Stimulated activated CD8-positive, alpha-beta memory T cell treated with anti-CD3 and anti-CD28 coated beads, Interleukin-15, amount 100 ng/mL, for 48 hours (primary cell): ENCODE data around the gene KIF24.
"Not testable (repeated sequence)": the region's sequence is repeated elsewhere in the genome, so short reads cannot be mapped to it uniquely, and the experiment has no call there.

ENCODE experiments used
- DNase-seq, 2 donors: peaks; one replicate each; pipeline ENCODE4 v3.0.0-alpha.2; 2020; ENCODE audit warnings: low read depth in 2 of 2

The KIF24 gene, protein sequence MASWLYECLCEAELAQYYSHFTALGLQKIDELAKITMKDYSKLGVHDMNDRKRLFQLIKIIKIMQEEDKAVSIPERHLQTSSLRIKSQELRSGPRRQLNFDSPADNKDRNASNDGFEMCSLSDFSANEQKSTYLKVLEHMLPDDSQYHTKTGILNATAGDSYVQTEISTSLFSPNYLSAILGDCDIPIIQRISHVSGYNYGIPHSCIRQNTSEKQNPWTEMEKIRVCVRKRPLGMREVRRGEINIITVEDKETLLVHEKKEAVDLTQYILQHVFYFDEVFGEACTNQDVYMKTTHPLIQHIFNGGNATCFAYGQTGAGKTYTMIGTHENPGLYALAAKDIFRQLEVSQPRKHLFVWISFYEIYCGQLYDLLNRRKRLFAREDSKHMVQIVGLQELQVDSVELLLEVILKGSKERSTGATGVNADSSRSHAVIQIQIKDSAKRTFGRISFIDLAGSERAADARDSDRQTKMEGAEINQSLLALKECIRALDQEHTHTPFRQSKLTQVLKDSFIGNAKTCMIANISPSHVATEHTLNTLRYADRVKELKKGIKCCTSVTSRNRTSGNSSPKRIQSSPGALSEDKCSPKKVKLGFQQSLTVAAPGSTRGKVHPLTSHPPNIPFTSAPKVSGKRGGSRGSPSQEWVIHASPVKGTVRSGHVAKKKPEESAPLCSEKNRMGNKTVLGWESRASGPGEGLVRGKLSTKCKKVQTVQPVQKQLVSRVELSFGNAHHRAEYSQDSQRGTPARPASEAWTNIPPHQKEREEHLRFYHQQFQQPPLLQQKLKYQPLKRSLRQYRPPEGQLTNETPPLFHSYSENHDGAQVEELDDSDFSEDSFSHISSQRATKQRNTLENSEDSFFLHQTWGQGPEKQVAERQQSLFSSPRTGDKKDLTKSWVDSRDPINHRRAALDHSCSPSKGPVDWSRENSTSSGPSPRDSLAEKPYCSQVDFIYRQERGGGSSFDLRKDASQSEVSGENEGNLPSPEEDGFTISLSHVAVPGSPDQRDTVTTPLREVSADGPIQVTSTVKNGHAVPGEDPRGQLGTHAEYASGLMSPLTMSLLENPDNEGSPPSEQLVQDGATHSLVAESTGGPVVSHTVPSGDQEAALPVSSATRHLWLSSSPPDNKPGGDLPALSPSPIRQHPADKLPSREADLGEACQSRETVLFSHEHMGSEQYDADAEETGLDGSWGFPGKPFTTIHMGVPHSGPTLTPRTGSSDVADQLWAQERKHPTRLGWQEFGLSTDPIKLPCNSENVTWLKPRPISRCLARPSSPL (N-terminal part only)

DNA sequence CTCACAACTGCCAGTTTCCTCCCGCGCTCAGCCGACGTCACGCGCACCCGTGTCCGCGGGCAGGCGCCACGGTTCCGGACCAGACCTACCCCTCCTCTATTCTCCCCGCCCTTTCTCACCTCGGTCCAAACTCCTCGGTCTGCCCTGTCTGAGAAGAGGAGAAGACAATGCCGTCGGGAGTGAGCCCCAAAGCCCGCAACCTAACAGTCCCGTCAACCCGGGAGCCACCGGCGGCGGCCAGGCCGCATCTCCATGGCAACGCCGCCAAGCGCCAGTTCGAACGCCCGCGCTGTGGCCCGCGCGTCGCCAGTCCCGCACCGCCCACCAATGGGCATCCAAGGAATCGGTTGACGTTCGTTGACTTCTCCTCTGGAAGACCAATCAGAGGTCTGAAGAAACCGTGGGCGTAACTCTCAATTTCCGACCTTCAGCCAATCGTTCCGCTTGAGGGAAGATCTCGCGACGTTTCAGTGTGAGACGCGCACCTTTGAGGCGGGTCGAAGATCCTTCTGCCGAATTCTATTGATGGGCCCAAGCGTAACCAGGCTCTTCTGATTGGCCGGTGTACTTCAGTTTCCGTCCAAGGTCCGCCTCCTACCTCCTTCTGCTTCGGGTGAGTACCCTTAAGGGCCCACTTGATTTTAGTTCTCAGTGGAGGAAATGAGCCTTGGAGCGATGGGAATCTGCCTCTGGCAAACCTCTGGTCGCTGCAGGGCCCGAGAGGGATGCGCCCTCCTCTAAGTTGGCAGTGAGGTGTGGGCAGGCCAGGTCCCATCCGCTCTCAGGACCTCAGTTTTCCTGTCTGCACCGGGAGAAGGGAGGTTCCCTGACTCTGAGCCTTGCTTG is at the start of gene KIF24, which contains the start of gene NUDT2:
TSS of gene KIF24 (minus strand) at position 282 of the 846 bp plus-strand sequence. CDS start 17,922 bp downstream, outside the sequence.
TSS of gene NUDT2 (plus strand) at position 583 of the 846 bp plus-strand sequence. CDS start 9,471 bp downstream, outside the sequence.
- DNase-seq, result peak; percentile 94 to 96

DNA sequence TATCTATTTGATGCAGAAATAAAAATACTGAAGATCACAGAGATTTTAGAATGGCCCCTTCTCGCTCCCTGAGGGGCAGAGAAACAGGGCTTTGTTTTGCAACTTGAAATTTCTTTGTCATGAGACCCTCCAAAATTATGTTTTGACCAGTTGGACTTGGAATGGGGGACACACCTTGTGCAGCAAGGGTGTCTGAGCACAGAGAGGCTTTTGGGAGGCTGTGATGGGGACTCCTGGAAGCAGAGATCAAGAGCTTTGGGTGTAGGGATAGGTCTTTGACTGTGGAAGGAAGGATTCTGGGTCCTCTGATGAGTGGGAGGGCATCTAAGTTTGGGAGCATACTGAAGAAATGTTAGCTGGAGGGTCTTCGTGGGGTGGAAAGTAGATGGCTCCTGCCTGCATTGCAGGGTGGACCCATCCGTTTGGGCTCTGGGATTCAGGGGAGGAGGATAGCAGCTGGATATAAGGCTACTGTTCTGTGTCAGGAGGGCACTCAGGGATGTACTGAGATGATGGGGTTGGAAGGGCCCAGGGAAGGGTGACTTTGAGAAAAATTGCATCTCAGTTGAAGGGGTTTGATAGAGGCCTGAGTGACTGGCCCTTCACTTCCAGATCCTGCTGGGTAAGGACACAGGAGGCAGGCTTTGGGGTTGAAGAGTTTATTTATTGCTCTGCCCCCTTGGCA is 49.5 kb upstream of the KIF24 start:
- no peak for DNase-seq

DNA sequence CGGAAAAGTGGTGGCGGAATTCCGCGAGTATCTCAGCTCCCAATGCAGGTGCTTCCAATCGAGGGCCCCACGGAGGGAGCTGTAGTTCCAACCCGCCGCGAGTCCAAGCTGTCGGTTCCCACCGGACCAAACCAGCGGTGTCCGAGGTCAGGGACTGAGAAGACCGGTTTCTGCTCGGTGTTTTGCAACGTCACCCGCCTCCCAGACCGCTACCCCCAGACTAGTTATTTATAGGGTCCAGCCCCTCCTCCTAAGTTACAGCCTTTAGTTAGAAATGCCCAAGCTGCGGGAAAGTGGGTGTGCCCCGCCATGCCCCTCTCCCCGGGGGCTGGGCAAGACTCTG is 48.3 kb upstream of the KIF24 start:
- DNase-seq, result no peak

DNA sequence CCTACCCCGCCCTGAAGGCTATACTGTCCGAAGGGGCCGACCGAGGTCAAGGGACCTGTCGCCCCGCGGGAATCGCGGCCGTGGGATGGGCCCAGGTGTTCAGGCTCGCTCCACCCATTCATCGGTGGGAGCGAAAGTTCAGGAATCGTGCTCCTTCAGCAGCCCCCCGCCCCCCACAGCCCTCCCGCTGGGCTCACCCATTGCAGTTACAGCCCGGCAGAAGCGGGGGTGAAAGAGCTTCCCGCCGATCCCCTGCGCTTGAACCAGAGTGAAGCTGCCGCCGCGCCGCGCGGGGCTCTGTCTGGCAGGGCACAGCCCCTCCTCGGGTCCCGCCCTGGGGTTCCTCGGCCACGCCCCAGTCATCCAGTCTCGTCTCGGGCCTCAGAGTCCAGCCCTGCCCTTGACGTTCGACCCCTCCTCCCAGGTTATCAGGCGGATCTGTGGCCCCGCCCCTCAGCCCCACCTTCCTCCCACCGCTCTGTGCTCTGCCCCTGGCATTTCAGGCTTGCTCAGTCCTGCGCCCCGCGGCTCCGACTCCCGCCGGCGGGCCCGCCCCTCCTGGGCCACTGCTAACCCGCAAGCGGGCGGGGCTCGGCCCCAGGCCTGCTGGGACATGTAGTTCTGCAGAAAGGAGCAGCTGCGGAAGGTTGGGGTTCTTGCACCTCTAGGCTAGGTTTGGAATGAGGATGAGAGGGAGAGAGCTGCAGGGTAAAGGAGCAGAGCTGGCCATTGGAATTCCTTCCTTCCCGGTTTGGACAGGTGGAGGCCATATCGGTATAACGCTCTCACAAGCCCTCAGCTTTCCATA is 47.7 kb upstream of the KIF24 start, which contains the start of gene MYORG:
TSS of gene MYORG (minus strand) at position 303 of the 808 bp plus-strand sequence. CDS start 3,955 bp downstream, outside the sequence.
- peak; percentile 96 to 98 for DNase-seq

DNA sequence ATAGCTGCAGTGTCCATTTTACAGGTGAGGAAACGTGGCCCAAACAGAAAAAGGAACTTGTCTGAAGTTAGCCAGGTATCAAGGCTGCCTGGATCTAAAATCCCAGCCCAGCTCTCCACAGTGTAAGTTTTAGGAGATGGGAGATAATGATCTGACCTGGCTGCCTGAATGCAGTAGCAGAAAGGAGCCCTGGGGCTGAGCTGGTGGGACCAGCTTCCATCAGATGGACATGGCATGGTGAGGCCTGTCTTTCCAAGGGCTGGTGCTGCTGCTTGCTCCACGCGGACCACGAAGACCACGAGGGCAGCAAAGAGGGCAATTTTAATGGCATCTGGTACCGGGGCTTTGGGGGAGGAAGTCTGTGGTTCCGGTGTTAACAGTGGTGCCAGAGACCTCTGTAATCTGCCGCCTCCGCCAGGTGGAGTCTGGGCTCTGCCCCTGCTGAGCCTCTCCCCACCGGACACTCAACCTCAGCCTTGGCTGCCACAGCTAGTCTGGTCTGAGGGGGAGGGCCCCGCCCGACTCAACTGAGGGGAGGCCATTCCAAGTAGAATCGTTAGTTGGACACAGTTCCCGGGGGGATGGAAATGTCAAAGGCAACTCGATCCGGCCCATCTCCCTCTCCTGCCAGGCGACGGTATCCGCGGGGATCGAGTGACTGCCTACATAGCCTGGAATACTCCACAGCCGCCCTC is 47.0 kb upstream of the KIF24 start:
- no peak for DNase-seq

DNA sequence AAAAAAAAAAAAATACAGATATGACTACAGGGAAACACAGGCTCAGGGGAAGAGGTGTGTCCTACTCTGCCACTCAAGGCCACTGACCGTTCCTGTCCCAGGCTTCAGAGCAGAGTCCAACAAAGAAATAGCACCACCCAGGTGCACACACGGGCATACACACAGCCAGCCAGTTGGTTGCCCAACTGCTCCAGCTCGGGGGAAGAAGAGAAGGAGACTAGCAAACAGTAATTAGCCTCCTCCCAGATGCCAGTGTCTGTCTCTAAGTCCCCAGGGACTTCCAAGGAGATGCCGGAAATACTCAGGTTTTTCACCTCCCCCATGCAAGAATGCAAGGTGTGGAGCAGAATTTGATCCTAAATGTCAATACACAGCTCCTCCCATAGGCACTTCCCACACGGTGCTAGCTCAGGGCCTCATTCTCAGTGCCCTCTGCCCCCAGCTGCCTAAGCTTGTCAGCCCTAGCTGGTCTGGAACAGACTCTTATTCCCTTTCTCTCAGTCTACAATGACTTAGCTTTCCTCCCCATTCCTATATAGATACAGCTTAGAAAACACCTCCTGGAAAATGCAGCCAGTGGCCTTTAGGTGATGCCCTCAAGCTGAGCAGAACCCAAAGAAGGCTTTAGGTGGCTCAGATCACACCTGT is 46.0 kb upstream of the KIF24 start:
- no peak for DNase-seq

DNA sequence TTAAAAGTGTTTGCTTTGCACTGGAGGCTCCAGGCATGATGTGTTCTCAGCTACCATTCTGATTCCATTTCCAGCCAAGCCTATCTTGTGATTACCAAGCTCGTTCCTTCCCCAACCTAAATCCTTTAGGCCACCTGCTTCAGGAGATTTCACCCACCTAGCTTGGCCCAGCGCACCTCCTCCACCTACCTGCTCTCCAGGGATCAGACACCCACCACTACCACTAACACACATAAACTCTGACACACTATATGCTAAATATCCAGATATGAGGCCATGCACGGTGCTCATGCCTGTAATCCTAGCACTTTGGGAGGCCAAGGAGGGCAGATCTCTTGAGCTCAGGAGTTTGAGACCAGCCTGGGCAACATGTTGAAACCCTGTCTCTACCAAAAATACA is 45.3 kb upstream of the KIF24 start:
- DNase-seq, result no peak

DNA sequence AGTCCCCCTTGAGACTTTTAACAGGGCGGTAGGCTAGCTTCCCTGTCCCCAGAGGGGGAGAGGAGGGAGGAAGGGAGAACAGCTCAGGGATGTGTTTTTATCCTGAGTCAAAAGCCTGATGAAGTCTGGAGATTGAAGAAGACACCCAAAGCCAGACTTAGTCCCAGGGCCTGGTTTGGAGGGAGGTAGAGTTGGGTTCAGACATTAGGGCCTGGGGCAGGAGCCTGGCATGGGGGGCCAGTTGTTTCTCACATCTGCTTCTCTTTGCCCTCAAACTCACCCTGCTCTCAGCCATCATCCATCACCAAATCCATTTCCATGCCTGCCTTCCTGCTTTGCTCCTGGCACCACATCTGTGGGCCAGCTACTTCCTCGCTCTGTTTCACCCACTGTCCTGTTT is 44.7 kb upstream of the KIF24 start:
- DNase-seq, result no peak

DNA sequence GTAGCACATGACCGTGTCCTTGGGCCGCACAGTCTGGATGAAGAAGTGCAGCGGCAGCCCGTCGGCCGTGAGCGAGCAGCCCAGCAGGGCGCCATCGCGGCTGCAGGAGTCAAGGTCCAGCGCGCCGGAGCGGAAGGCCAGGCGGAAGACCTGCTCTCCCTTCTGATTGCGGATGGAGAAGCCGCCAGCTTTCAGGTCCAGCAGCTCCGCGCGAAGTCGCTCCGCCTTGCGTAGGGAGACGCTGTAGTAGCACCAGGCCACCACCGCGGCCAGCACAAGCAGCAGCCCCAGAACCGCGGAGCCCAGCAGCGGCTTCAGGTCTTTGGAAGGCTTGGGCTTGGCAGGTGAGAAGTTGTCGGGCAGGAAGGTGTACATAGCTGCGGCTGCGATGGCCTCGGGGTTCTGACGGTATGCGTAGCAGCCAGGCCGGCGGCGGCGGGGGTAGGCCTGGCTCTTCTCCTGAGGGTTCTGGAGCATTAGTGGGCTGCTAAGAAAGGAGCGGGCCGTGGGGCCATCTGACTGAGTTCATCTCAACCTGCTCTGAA is 43.5 kb upstream of the KIF24 start:
- no peak for DNase-seq

DNA sequence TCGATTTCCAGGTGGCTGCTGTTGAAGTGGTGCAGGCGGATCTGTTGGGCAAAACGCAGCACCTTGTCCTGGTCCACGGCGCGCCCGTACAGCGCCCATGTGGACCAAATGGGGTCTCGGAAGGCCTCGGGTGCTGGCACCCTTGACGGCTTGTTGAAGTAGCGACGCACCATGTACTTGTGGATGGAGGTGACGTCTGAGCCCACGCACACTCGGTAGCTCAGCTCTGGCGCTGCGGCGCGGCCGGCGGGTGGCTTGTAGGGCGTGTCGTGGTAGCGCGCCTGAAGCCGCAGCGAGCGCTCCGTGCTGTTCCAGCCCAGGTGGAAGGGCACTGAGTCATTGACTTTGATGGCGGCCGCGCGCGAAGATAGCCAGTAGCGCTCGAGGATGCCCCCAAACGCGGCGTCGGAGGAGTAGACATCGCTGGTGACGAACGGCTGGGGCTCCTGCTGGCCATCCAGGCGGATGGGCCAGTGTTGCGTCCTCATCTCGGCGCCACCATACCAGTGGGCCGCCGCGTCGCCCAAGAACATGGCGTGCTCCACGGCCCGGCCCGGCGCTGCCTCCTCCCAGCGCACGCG is 42.9 kb upstream of the KIF24 start:
- DNase-seq, result no peak

DNA sequence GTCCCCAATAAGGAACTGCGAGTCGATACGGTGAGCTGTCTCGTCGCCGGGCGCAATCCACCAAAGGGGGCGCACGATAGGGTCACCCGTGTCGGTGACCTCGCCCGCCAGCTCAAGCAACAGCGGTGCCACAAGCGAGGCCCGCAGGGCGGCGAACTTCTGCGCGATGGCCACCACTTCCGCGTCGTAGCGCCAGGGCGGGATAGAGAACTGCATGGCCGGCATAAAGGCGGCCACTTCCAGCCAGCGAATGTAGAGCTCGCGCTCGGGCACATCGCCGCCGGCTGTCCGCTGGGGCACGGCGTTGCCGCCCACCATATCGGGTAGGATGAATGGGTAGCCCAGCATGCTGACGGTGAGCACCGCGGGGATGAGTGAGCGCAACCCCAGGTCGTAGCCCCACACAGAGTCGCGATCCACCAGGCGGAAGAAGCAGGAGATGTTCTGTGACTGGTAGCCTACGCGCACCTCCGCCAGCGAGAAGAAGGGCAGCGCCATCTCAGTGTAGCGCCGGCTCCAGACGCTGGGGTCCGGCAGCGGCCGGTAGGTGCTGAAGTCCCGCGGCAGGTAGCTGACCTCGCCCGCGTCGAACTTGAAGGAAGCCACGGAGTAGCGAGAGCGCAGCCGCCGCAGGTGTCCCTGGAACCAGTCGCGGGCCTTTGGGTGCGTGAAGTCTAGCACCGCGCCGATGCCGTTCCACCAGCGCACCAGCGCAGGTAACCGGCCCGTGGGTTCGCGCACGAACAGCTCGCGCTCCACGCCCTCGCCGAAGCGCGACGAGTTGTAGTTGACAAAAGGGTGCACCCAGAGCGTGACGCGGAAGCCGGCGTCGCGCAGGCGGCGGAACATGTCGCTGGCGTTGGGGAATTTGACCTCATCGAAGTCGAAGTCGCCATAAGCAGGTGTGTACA is 42.2 kb upstream of the KIF24 start:
- DNase-seq, result no peak

DNA sequence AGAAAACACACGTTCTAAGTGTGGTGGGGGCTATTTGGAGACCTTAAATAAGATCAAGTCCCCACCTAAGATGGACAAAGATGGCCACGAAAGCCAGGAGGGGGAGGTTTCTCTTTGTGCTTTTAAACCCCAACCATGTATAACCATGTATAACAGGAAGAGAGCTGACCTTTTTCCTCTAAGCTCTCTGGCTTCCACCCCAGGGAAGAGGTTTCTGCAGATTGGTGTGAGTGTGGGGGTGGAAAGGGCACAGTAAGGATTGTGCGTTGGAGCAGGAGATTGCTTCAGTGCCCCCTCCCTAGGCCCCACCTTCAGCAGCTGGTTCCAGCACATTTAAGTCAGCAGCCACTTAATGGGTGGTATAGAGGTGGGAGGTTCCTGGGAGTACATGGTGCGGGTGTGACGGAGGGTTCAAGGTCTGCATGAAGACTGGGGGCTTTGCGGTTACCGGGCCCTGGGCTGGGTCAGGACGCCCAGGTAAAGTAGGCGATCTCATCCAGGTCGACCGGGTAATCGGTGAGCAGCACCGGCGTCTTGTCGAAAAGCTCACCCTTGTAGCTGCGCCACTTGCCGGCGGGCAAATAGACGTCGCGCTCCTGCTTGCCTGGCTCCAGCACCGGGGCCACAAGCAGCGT is 41.4 kb upstream of the KIF24 start:
- no peak for DNase-seq

DNA sequence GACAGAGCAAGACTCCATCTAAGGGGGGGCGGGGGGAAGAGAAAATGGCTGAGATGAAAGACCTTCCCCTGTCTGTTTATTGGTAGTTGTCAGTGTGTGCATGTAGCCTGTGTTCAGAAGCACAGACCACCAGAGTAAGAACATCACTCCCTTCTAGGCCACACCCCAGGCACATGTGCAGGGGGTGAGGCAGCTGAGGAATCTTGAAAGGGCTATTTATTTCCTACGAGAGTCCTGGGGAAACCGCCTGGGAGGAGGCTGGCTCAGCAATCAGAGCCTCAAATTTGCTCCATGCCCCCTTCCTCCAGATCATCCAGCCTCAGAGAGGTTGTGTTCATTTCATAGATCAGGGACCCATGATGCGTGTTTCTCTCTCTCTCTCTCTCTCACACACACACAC is 40.6 kb upstream of the KIF24 start:
- no peak for DNase-seq

DNA sequence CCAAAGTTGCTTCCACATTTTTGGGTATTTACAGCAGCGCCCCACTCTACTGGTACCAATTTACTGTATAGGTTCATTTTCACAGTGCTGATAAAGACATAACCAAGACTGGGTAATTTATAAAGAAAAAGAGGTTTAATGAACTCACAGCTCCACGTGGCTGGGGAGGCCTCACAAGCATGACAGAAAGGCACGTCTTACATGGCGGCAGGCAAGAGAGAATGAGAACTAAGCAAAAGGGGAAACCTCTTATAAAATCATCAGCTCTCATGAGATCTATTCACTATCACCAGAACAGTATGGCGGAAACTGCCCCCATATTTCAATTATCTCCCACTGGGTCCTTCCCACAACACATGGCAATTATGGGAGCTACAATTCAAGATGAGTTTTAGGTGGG is 39.7 kb upstream of the KIF24 start:
- not testable (repeated sequence) for DNase-seq

DNA sequence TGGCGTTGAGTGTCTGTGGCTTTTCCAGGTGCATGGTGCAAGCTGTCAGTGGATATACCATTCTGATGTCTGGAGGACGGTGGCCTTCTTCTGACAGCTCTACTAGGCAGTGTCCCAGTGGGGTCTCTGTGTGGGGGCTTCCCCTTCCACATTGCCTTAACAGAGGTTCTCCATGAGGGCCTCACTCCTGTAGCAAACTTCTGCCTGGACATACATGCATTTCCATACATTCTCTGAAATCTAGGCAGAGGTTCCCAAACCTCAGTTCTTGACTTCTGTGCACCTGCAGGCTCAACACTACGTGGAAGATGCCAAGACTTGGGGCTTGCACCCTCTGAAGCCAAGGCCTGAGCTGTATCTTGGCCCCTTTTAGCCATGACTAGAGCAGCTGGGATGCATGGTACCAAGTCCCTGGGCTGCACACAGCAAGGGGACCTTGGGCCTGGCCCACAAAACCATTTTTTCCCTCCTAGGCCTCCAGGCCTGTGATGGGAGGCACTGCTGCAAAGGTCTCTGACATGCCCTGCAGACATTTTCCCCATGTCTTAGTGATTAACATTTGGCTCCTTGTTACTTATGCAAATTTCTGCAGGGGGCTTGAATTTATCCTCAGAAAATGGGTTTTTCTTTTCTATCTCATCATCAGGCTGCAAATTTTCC is 38.8 kb upstream of the KIF24 start:
- DNase-seq, result not testable (repeated sequence)
